DOHH2 (cell line): ENCODE measurements around the gene SLC19A1.

Source experiments
- H3F3A ChIP-seq: fragments of 200-600 bp; sonication (generic), shearing (Covaris generic); 2 replicates; pipeline ENCODE4 v1.6.0; 2016; ENCODE audit warnings: antibody characterized with exemption, mild to moderate bottlenecking; ENCODE audit not compliant: control insufficient read depth, insufficient read depth
- H3K27ac ChIP-seq: fragments of 200-600 bp; sonication (generic); 2 replicates; pipeline ENCODE4 v1.5.1; 2014; ENCODE audit warnings: low read depth, mild to moderate bottlenecking, low read length, moderate library complexity
- H3K27me3 ChIP-seq: fragments of 200-600 bp; sonication (generic); 2 replicates; pipeline ENCODE4 v1.6.1; 2014; ENCODE audit warnings: mild to moderate bottlenecking, low read length, mixed read lengths; ENCODE audit not compliant: control insufficient read depth
- H3K36me3 ChIP-seq: fragments of 200-600 bp; sonication (generic); 2 replicates; pipeline ENCODE4 v1.6.1; 2014; ENCODE audit warnings: mild to moderate bottlenecking, low read length, moderate library complexity, mixed read lengths; ENCODE audit not compliant: control insufficient read depth
- H3K4me1 ChIP-seq: fragments of 200-600 bp; sonication (generic); 2 replicates; pipeline ENCODE4 v1.6.1; 2014; ENCODE audit warnings: mild to moderate bottlenecking, low read length, mixed read lengths; ENCODE audit not compliant: control insufficient read depth
- H3K4me2 ChIP-seq: fragments of 200-600 bp; sonication (generic); 2 replicates; pipeline ENCODE4 v1.6.0; 2014; ENCODE audit warnings: mild to moderate bottlenecking, low read length, moderate library complexity
- H3K4me3 ChIP-seq: fragments of 200-600 bp; sonication (generic); 2 replicates; pipeline ENCODE4 v1.5.1; 2014; ENCODE audit warnings: mild to moderate bottlenecking, low read length, mixed read lengths
- H3K79me2 ChIP-seq: fragments of 200-600 bp; sonication (generic); 2 replicates; pipeline ENCODE4 v1.6.1; 2014; ENCODE audit warnings: mild to moderate bottlenecking, low read length, mixed read lengths; ENCODE audit not compliant: control insufficient read depth
- H3K9me2 ChIP-seq: fragments of 200-600 bp; sonication (generic); replicated peaks from 2 replicates; pipeline ENCODE4 v1.6.1; 2014; ENCODE audit warnings: mild to moderate bottlenecking, low read length, mixed read lengths; ENCODE audit not compliant: control insufficient read depth
- H3K9me3 ChIP-seq: fragments of 200-600 bp; sonication (generic); 2 replicates; pipeline ENCODE4 v1.6.1; 2014; ENCODE audit warnings: antibody characterized with exemption, low read length, mixed read lengths; ENCODE audit not compliant: control insufficient read depth, insufficient read depth
- H4K20me1 ChIP-seq: fragments of 200-600 bp; sonication (generic); 2 replicates; pipeline ENCODE4 v1.6.0; 2014; ENCODE audit warnings: low read depth, mild to moderate bottlenecking, antibody characterized with exemption, low read length, moderate library complexity; ENCODE audit not compliant: control insufficient read depth, insufficient read depth
- CTCF ChIP-seq: fragments of 200-600 bp; sonication (generic); IDR thresholded peaks from one replicate; pipeline ENCODE4 v1.5.1; 2014; ENCODE audit warnings: antibody characterized with exemption, mild to moderate bottlenecking, low read depth, low read length; ENCODE audit not compliant: poor library complexity, severe bottlenecking
- EZH2phosphoT487 ChIP-seq: fragments of 200-600 bp; sonication (generic); IDR thresholded peaks from 2 replicates; pipeline ENCODE4 v1.6.1; 2017; ENCODE audit warnings: borderline replicate concordance, mild to moderate bottlenecking, antibody characterized with exemption, low read length, moderate library complexity, mixed read lengths

Gene SLC19A1

GRCh38 chr21:45539046-45539795 lies 3.0 kb downstream of the SLC19A1 start:
- Histone ChIP-seq H3K9me3 (no peaks in the 10 kb centered on the region), H3K4me2 (no peak overlapping the region), H3K27me3 (peaks cover 16% of the 10 kb centered on the region), H3F3A (no peaks in the 10 kb centered on the region), H3K9me2 (no peaks in the 10 kb centered on the region), H3K4me1 (peaks cover 18% of the 10 kb centered on the region), H3K79me2 (peaks cover 70% of the 10 kb centered on the region), H3K4me3 (no peak overlapping the region), H3K36me3 (peaks cover 50% of the 10 kb centered on the region), H4K20me1 (no peaks in the 10 kb centered on the region), H3K27ac (no peak overlapping the region)
- TF ChIP-seq CTCF (no peak), EZH2phosphoT487 (no peak)

- Histone ChIP-seq H3K9me3 (no peaks in the 10 kb centered on the region), H3F3A (no peaks in the 10 kb centered on the region), H3K36me3 (peaks cover 57% of the 10 kb centered on the region), H3K4me3 (no peak overlapping the region), H3K27me3 (peaks cover 9% of the 10 kb centered on the region), H4K20me1 (no peaks in the 10 kb centered on the region), H3K4me2 (no peak overlapping the region), H3K4me1 (peaks cover 22% of the 10 kb centered on the region), H3K79me2 (peaks cover 75% of the 10 kb centered on the region), H3K9me2 (no peaks in the 10 kb centered on the region), H3K27ac (no peak overlapping the region)
- TF ChIP-seq EZH2phosphoT487: no peak
- no peak for TF ChIP-seq CTCF
Observed at GRCh38 chr21:45538381-45539045, 3.7 kb downstream of the SLC19A1 start.

- no peak for TF ChIP-seq CTCF
- no peak for TF ChIP-seq EZH2phosphoT487
- H3K4me2 ChIP-seq: no peak overlapping the region
- peaks cover 2% of the 10 kb centered on the region for H3K27me3 ChIP-seq
- H3K9me3 ChIP-seq: no peaks in the 10 kb centered on the region
- peaks cover 26% of the 10 kb centered on the region for H3K4me1 ChIP-seq
- H3K9me2 ChIP-seq: no peaks in the 10 kb centered on the region
- no peak overlapping the region for H3K27ac ChIP-seq
- peaks cover 78% of the 10 kb centered on the region for H3K79me2 ChIP-seq
- H3F3A ChIP-seq: no peaks in the 10 kb centered on the region
- H3K4me3 ChIP-seq: no peak overlapping the region
- peaks cover 58% of the 10 kb centered on the region for H3K36me3 ChIP-seq
- no peaks in the 10 kb centered on the region for H4K20me1 ChIP-seq
Observed at GRCh38 chr21:45537746-45538291, 4.4 kb downstream of the SLC19A1 start.
